GM21390 (cell line): Measurements from ENCODE around the gene NFRKB.

ENCODE experiments used
- ATAC-seq: cut with Tn5 transposase; IDR thresholded peaks from one replicate; pipeline ENCODE4 v1.9.1; 2021; ENCODE audit not compliant: unreplicated experiment

Gene NFRKB

DNA sequence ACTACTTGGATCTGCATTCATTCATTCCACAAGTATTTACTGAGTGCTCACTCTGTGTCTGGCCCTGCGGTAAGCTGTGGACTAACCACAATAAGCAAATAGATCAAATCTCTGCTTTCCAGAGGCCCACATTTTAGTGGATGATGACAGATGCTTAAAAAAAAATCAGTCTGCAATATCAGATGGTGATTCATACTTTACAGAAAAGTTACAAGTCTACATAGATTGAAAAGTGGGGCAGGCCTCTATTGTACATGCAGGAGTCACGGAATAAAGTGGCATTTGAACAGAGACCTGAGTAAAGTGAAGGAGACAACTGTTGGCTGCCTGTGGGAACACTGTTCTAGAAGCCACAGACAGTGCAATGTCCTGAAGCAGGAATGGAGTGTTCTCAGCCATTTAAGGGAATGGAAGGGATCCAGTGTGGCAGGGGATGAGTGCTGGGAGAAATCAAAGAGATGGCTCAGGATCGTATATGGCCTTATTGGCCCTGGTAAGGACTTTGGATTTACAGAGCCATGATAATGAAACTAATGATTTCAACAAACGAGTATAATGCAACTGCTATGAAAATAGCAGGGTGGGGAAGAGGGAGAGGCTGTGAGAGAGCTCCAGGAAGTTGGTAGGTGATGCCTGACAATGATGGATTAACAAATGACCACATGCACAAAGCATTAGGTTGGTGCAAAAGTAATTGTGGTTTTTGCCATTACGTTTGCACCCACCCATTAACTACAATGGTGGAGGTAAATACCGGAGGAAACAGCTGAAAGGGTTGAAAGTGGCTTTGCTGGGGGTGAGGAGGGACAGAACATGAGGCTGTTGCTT, 48.7 kb downstream of the NFRKB start:
- no peak for ATAC-seq
